ENCODE measurements around the gene OR5B12. TPM values are rescaled to one million over a fixed set of nuclear protein-coding genes. Genes with fewer than 3 reads are reported as not detected.

The OR5B12 gene
- not detected in 2 replicates for total RNA-seq

GRCh38 chr11:58442136-58442535, at the start of gene OR5B12:
TSS of gene OR5B12 (minus strand) at chr11:58442236. CDS start at chr11:58440151, 2,085 bp downstream.

GRCh38 chr11:58428021-58428420, 14.0 kb downstream of the OR5B12 start, which contains the start of gene OR5B2:
TSS of gene OR5B2 (minus strand) at chr11:58428121. CDS start at chr11:58423261, 4,860 bp downstream.

GRCh38 chr11:58406774-58407173, 35.3 kb downstream of the OR5B12 start, which contains the start of gene OR5B3:
TSS of gene OR5B3 (minus strand) at chr11:58406874. CDS start at chr11:58403409, 3,465 bp downstream.

Other genes with a start within 250 kb of the OR5B12 start
- gene OR1S2, start 238.1 kb downstream of the OR5B12 start, total RNA-seq = not detected in 2 replicates
- not detected in 2 replicates for gene OR1S1, start 229.5 kb downstream of the OR5B12 start, total RNA-seq
- gene OR10Q1, start 213.3 kb downstream of the OR5B12 start, total RNA-seq = not detected in 2 replicates
- gene OR10W1, start 174.0 kb downstream of the OR5B12 start, total RNA-seq = not detected in 2 replicates
- gene OR5B17, start 83.2 kb downstream of the OR5B12 start, total RNA-seq = not detected in 2 replicates
- not detected in 2 replicates for gene OR5B3, start 35.4 kb downstream of the OR5B12 start, total RNA-seq
- gene OR5B2, start 14.1 kb downstream of the OR5B12 start, total RNA-seq = not detected in 2 replicates
- not detected in 2 replicates for gene OR5B21, start 65.9 kb upstream of the OR5B12 start, total RNA-seq
- gene LPXN, start 133.6 kb upstream of the OR5B12 start, total RNA-seq = 2.3 and 7.2 TPM in 2 replicates
- 45.4 and 52.2 TPM in 2 replicates for gene ZFP91, start 136.8 kb upstream of the OR5B12 start, total RNA-seq
- gene CNTF, start 180.4 kb upstream of the OR5B12 start, total RNA-seq = 1.8 and 1.9 TPM in 2 replicates

Data from smooth muscle cell of the pulmonary artery (primary cell).